ENCODE results near the gene BIRC2. TPM values are rescaled to one million over a fixed set of nuclear protein-coding genes. Genes with fewer than 3 reads are reported as not detected.

BIRC2 gene
- total and polyA plus RNA-seq, 4 donors, result 16.7 to 99.9 (median 28.9) TPM

- peaks cover 6 to 31% (median 15%) of the 10 kb centered on the region in 4 donors for H3K36me3 ChIP-seq (ENCODE audit: control insufficient read depth in 4 of 4, insufficient read depth in 4 of 4, low read length in 4 of 4)
- H3K9ac ChIP-seq (ENCODE audit: insufficient read depth in 1 of 2, low read length in 2 of 2), result no peak overlapping the region
- 81 to 89% methylated on average over 4 of the region's 4 CpGs for WGBS, 2 donors
- no peaks in the 10 kb centered on the region for H3K27me3 ChIP-seq (ENCODE audit: control insufficient read depth in 3 of 3, insufficient read depth in 3 of 3, low read length in 2 of 3)
- H3K27ac ChIP-seq (ENCODE audit: low read depth in 1 of 2, low read length in 1 of 2), result no peak overlapping the region
- no peak for DNase-seq
- H3K4me1 ChIP-seq (ENCODE audit: control insufficient read depth in 5 of 5, insufficient read depth in 5 of 5, low read length in 5 of 5), result no peaks in the 10 kb centered on the region
- no peak overlapping the region for H3K4me3 ChIP-seq
- TF ChIP-seq, protein P1, sequence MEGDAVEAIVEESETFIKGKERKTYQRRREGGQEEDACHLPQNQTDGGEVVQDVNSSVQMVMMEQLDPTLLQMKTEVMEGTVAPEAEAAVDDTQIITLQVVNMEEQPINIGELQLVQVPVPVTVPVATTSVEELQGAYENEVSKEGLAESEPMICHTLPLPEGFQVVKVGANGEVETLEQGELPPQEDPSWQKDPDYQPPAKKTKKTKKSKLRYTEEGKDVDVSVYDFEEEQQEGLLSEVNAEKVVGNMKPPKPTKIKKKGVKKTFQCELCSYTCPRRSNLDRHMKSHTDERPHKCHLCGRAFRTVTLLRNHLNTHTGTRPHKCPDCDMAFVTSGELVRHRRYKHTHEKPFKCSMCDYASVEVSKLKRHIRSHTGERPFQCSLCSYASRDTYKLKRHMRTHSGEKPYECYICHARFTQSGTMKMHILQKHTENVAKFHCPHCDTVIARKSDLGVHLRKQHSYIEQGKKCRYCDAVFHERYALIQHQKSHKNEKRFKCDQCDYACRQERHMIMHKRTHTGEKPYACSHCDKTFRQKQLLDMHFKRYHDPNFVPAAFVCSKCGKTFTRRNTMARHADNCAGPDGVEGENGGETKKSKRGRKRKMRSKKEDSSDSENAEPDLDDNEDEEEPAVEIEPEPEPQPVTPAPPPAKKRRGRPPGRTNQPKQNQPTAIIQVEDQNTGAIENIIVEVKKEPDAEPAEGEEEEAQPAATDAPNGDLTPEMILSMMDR (IDR thresholded peaks at IDR 0.05; ENCODE audit: control extremely low read depth, extremely low read depth), result no peak
- no peak for ATAC-seq (ENCODE audit: insufficient read depth, low FRiP score)
- no peaks in the 10 kb centered on the region for H3K9me3 ChIP-seq (ENCODE audit: control insufficient read depth in 4 of 4, insufficient read depth in 3 of 4, low read length in 3 of 4)
Observed at GRCh38 chr11:102396708-102397563, 49.9 kb downstream of the BIRC2 start.

- Histone ChIP-seq H3K27me3 (ENCODE audit: control insufficient read depth in 3 of 3, insufficient read depth in 3 of 3, low read length in 2 of 3) (no peaks in the 10 kb centered on the region), H3K4me3 (no peak overlapping the region), H3K36me3 (ENCODE audit: control insufficient read depth in 4 of 4, insufficient read depth in 4 of 4, low read length in 4 of 4) (peaks cover 6 to 25% (median 10%) of the 10 kb centered on the region in 4 donors), H3K9me3 (ENCODE audit: control insufficient read depth in 4 of 4, insufficient read depth in 3 of 4, low read length in 3 of 4) (no peaks in the 10 kb centered on the region), H3K9ac (ENCODE audit: insufficient read depth in 1 of 2, low read length in 2 of 2) (no peak overlapping the region), H3K4me1 (ENCODE audit: control insufficient read depth in 5 of 5, insufficient read depth in 5 of 5, low read length in 5 of 5) (peaks cover 0 to 2% (median 0%) of the 10 kb centered on the region in 5 donors), H3K27ac (ENCODE audit: low read depth in 1 of 2, low read length in 1 of 2) (no peak overlapping the region)
- no peak for DNase-seq
- TF ChIP-seq, protein P1 (IDR thresholded peaks at IDR 0.05; ENCODE audit: control extremely low read depth, extremely low read depth), result no peak
- no peak for ATAC-seq (ENCODE audit: insufficient read depth, low FRiP score)
- 93 to 95% methylated on average over 2 of the region's 2 CpGs for WGBS, 2 donors
Observed at GRCh38 chr11:102398297-102398696, 51.3 kb downstream of the BIRC2 start.

- Histone ChIP-seq H3K27me3 (ENCODE audit: control insufficient read depth in 3 of 3, insufficient read depth in 3 of 3, low read length in 2 of 3) (no peaks in the 10 kb centered on the region), H3K27ac (ENCODE audit: low read depth in 1 of 2, low read length in 1 of 2) (no peak overlapping the region), H3K4me1 (ENCODE audit: control insufficient read depth in 5 of 5, insufficient read depth in 5 of 5, low read length in 5 of 5) (peaks cover 0 to 2% (median 0%) of the 10 kb centered on the region in 5 donors), H3K4me3 (no peak overlapping the region), H3K36me3 (ENCODE audit: control insufficient read depth in 4 of 4, insufficient read depth in 4 of 4, low read length in 4 of 4) (peaks cover 5 to 32% (median 7%) of the 10 kb centered on the region in 4 donors), H3K9ac (ENCODE audit: insufficient read depth in 1 of 2, low read length in 2 of 2) (no peak overlapping the region), H3K9me3 (ENCODE audit: control insufficient read depth in 4 of 4, insufficient read depth in 3 of 4, low read length in 3 of 4) (no peaks in the 10 kb centered on the region)
- 97 to 100% methylated on average over 2 of the region's 2 CpGs for WGBS, 2 donors
- DNase-seq (no peak), ATAC-seq (ENCODE audit: insufficient read depth, low FRiP score) (no peak)
- TF ChIP-seq, protein P1 (IDR thresholded peaks at IDR 0.05; ENCODE audit: control extremely low read depth, extremely low read depth), result no peak
Observed at GRCh38 chr11:102399189-102399588, 52.2 kb downstream of the BIRC2 start.

Measured in lung (tissue), 12 donors.